ENCODE results near the gene CDH4.

CDH4 gene

GRCh38 chr20:61821735-61822134 lies 569.7 kb downstream of the CDH4 start:
- no peaks in the 10 kb centered on the region for H3K79me2 ChIP-seq (ENCODE audit: insufficient read depth, low read length)
- H4K20me1 ChIP-seq (ENCODE audit: low read depth, low read length), result no peaks in the 10 kb centered on the region
- no peak overlapping the region for H2AFZ ChIP-seq (ENCODE audit: low read depth, low read length, severe bottlenecking)
- H3K9me2 ChIP-seq (replicated peaks; ENCODE audit: insufficient read depth, low read length), result no peaks in the 10 kb centered on the region
- no peak overlapping the region for H3K9ac ChIP-seq (ENCODE audit: low read length)
- no peak overlapping the region for H3K4me2 ChIP-seq (ENCODE audit: low read depth, low read length, poor library complexity, severe bottlenecking)
- no peak overlapping the region for H3K4me3 ChIP-seq (ENCODE audit: insufficient read depth, low read length, poor library complexity, severe bottlenecking)
- H3K27me3 ChIP-seq (ENCODE audit: low read length), result no peaks in the 10 kb centered on the region
- H3K27ac ChIP-seq (ENCODE audit: low read depth, low read length), result no peak overlapping the region
- no peaks in the 10 kb centered on the region for H3K9me3 ChIP-seq (ENCODE audit: insufficient read depth, low read length)
- no peak for TF ChIP-seq EZH2phosphoT487 (conservative IDR thresholded peaks at IDR 0.05; ENCODE audit: low read length)
- H3K36me3 ChIP-seq (ENCODE audit: low read length), result no peaks in the 10 kb centered on the region
- H3F3A ChIP-seq (ENCODE audit: insufficient read depth), result no peaks in the 10 kb centered on the region

- no peaks in the 10 kb centered on the region for H3K9me3 ChIP-seq (ENCODE audit: insufficient read depth, low read length)
Observed at GRCh38 chr20:61822396-61822795, 570.3 kb downstream of the CDH4 start.

GRCh38 chr20:61823242-61823641 lies 571.2 kb downstream of the CDH4 start:
- Histone ChIP-seq H4K20me1 (ENCODE audit: low read depth, low read length) (no peaks in the 10 kb centered on the region), H3K9me2 (replicated peaks; ENCODE audit: insufficient read depth, low read length) (no peaks in the 10 kb centered on the region), H3K36me3 (ENCODE audit: low read length) (no peaks in the 10 kb centered on the region), H3F3A (ENCODE audit: insufficient read depth) (no peaks in the 10 kb centered on the region), H3K27ac (ENCODE audit: low read depth, low read length) (no peak overlapping the region), H3K27me3 (ENCODE audit: low read length) (no peaks in the 10 kb centered on the region), H3K4me2 (ENCODE audit: low read depth, low read length, poor library complexity, severe bottlenecking) (no peak overlapping the region), H3K9me3 (ENCODE audit: insufficient read depth, low read length) (no peaks in the 10 kb centered on the region), H2AFZ (ENCODE audit: low read depth, low read length, severe bottlenecking) (no peak overlapping the region), H3K4me3 (ENCODE audit: insufficient read depth, low read length, poor library complexity, severe bottlenecking) (no peak overlapping the region), H3K9ac (ENCODE audit: low read length) (no peak overlapping the region), H3K79me2 (ENCODE audit: insufficient read depth, low read length) (no peaks in the 10 kb centered on the region)
- TF ChIP-seq CTCF (IDR thresholded peaks at IDR 0.05; ENCODE audit: insufficient read depth, low read length, poor library complexity, severe bottlenecking), result no peak
- TF ChIP-seq EZH2phosphoT487 (conservative IDR thresholded peaks at IDR 0.05; ENCODE audit: low read length), result no peak

More at GRCh38 chr20:61822396-61822795, 570.3 kb downstream of the CDH4 start:
- H3K4me3 ChIP-seq (ENCODE audit: insufficient read depth, low read length, poor library complexity, severe bottlenecking), result no peak overlapping the region
- H3K27me3 ChIP-seq (ENCODE audit: low read length), result no peaks in the 10 kb centered on the region
- no peaks in the 10 kb centered on the region for H3F3A ChIP-seq (ENCODE audit: insufficient read depth)
- H3K36me3 ChIP-seq (ENCODE audit: low read length), result no peaks in the 10 kb centered on the region
- H3K4me2 ChIP-seq (ENCODE audit: low read depth, low read length, poor library complexity, severe bottlenecking), result no peak overlapping the region
- TF ChIP-seq CTCF (IDR thresholded peaks at IDR 0.05; ENCODE audit: insufficient read depth, low read length, poor library complexity, severe bottlenecking) (no peak), EZH2phosphoT487 (conservative IDR thresholded peaks at IDR 0.05; ENCODE audit: low read length) (no peak)
- H3K79me2 ChIP-seq (ENCODE audit: insufficient read depth, low read length), result no peaks in the 10 kb centered on the region
- H3K27ac ChIP-seq (ENCODE audit: low read depth, low read length), result no peak overlapping the region
- no peak overlapping the region for H3K9ac ChIP-seq (ENCODE audit: low read length)
- no peaks in the 10 kb centered on the region for H3K9me2 ChIP-seq (replicated peaks; ENCODE audit: insufficient read depth, low read length)
- no peak overlapping the region for H2AFZ ChIP-seq (ENCODE audit: low read depth, low read length, severe bottlenecking)
- H4K20me1 ChIP-seq (ENCODE audit: low read depth, low read length), result no peaks in the 10 kb centered on the region

- Histone ChIP-seq H3K79me2 (ENCODE audit: insufficient read depth, low read length) (no peaks in the 10 kb centered on the region), H3K4me2 (ENCODE audit: low read depth, low read length, poor library complexity, severe bottlenecking) (no peak overlapping the region), H3K9me3 (ENCODE audit: insufficient read depth, low read length) (no peaks in the 10 kb centered on the region), H4K20me1 (ENCODE audit: low read depth, low read length) (no peaks in the 10 kb centered on the region), H3K9me2 (replicated peaks; ENCODE audit: insufficient read depth, low read length) (no peaks in the 10 kb centered on the region), H3K36me3 (ENCODE audit: low read length) (no peaks in the 10 kb centered on the region), H3F3A (ENCODE audit: insufficient read depth) (no peaks in the 10 kb centered on the region), H2AFZ (ENCODE audit: low read depth, low read length, severe bottlenecking) (no peak overlapping the region), H3K27me3 (ENCODE audit: low read length) (no peaks in the 10 kb centered on the region), H3K4me3 (ENCODE audit: insufficient read depth, low read length, poor library complexity, severe bottlenecking) (no peak overlapping the region), H3K9ac (ENCODE audit: low read length) (no peak overlapping the region), H3K27ac (ENCODE audit: low read depth, low read length) (no peak overlapping the region)
- no peak for TF ChIP-seq EZH2phosphoT487 (conservative IDR thresholded peaks at IDR 0.05; ENCODE audit: low read length)
- no peak for TF ChIP-seq CTCF (IDR thresholded peaks at IDR 0.05; ENCODE audit: insufficient read depth, low read length, poor library complexity, severe bottlenecking)
Observed at GRCh38 chr20:61828891-61829290, 576.8 kb downstream of the CDH4 start.
